GM21381 (cell line): ENCODE data around the gene PTPRZ1.

ENCODE experiments used
- ATAC-seq: cut with Tn5 transposase; IDR thresholded peaks from one replicate; pipeline ENCODE4 v1.9.1; 2021; ENCODE audit warnings: mild to moderate bottlenecking, moderate library complexity; ENCODE audit not compliant: unreplicated experiment

The PTPRZ1 gene

GRCh38 chr7:122040147-122040546 lies 167.2 kb downstream of the PTPRZ1 start:
- no peak for ATAC-seq

- no peak for ATAC-seq
Observed at GRCh38 chr7:122046402-122046801, 173.4 kb downstream of the PTPRZ1 start.

DNA sequence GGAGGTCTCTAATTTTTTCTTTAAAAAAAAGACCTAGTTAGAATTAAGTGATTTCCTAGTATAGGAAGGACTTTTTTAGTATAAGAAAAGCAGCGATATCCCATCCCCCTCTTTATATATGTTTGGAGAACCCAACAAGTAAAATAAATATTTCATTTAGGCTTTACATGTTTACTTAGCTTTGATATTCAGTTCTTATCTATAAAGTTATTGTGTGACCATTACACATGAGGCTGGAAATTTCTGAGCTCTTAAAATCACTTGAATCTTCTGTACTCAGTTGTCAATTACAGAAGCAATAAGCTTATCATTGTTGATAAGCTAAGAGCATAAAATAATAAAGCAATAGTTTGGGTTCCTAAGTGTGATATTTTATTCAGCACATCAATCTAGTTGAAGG lies 181.4 kb downstream of the PTPRZ1 start:
- ATAC-seq: no peak

DNA sequence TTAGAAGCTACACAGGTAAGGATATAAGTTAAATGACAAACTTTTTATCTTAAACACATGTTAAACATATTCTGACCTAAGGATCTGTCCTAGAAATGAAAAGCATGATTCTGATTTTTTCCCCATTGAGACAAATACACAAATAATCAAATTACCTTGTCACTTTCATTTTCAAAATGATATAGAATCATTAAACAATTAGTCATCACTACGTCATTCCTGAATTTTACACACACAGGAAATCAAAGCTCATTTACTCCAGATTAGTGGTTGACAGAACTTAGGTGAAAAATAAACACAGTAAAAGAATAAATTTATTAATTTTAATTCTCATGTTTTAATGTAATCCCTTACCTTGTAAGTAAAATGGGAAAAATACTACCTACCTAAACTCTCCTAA lies 182.1 kb downstream of the PTPRZ1 start:
- no peak for ATAC-seq

DNA sequence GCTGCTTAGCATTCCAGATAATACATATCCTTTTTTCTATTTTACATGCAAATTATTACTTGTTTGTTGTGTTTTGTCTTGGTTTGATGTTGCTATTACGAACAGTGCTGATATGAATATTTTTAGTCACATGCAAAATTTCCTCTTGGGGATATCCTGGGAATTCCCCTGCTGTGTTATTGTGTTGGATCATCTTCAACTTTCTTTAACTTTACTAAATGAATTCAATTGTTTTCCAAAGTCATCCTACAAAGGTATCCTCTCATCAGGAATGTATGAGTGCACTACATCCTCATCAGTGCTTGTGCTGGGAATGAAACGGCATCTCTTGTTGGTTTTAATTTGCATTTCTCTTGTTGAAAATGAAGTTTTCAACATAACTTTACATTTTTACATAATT lies 184.0 kb downstream of the PTPRZ1 start:
- ATAC-seq: no peak

DNA sequence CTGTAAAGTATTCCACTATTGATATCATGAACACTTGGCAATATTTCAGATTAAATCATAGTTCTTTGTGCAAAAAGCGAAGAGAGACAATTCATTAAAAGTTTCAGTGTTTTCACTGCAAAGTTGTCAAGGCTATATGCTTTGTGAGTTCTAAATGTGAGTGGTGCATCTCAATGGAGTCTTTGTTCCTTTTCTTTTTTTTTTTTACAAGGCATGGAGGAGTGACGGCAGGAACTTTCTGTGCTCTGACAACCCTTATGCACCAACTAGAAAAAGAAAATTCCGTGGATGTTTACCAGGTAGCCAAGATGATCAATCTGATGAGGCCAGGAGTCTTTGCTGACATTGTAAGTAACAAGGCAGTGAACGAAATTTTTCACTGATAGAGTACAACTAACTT lies 186.6 kb downstream of the PTPRZ1 start:
- ATAC-seq: no peak

DNA sequence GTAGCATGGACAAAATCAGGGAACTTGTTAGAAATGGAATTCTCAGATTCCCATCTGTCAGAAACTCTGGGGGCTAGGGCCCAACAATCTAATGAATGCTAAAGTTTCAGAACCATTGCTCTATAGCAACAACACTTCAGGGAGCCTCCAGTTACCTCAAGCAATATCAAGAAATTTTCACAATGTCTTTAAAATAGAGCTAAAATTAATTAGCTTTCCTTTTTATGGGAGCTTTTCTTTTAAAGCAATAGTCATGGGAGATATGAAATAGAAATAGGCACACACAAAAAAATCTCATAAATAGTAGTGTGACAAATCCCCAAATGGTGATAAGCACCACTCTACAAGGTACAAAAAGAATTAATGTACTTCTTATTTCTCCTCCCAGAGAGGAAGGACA lies 190.2 kb downstream of the PTPRZ1 start:
- no peak for ATAC-seq

GRCh38 chr7:122064971-122065370 lies 192.0 kb downstream of the PTPRZ1 start:
- no peak for ATAC-seq

DNA sequence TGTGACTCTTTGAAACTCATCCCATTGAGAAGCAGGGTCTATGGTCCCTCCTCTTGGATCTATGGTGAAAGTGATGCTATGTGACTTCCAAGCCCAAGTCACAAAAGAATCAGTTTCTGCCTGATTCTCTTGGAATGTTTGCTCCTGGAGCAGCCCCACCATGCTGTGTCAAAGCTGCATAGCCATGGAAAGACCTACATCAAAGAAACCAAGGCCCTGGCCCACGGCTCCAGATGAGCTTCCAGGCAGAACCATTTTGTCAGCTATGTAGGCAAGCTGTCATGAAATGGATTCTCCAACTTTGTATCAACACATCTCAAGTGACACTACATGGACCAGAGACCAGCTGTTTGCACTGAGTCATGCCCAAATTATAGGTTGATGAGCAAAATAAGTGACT lies 194.1 kb downstream of the PTPRZ1 start:
- ATAC-seq: no peak

- ATAC-seq: no peak
Observed at GRCh38 chr7:122068046-122068445, 195.1 kb downstream of the PTPRZ1 start.

DNA sequence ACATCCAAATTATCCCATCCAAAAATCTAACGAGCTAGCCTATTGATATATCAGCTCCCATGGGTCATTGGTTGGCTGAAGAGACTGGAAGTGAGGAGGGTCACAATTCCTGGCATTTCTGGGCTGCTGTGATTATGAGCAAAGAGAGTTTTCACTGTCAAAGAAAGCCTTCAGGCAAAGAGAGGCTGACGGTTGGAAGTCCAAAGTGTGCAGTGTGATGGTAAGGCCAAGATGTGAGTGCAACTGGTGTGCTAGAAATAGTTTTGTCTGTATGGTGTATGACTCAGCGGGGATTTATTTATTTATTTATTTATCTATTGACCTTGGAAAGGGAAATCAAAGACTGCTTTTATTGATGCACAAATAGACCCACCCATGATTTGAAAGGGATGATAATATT lies 196.0 kb downstream of the PTPRZ1 start:
- ATAC-seq: no peak

GRCh38 chr7:122070062-122070461 lies 197.1 kb downstream of the PTPRZ1 start:
- ATAC-seq: no peak

DNA sequence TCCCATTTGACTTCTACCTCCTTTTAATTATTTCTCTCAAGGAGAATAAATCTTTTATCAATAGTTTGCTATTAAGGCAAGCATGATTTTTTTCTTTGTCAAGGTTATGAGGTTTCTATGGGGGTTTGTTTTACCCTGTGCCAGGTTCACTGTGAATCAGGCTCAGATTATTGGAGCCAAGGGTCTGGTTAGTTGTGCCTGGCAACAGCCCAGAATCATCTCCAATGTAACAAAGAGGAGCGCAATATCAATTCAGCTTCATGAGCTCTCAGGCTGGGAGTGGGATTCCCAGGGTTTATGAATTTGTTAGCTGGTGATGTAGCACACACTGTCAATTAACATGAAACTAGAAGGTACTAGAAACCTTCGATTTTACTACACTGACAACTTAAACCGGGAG lies 197.9 kb downstream of the PTPRZ1 start:
- no peak for ATAC-seq

DNA sequence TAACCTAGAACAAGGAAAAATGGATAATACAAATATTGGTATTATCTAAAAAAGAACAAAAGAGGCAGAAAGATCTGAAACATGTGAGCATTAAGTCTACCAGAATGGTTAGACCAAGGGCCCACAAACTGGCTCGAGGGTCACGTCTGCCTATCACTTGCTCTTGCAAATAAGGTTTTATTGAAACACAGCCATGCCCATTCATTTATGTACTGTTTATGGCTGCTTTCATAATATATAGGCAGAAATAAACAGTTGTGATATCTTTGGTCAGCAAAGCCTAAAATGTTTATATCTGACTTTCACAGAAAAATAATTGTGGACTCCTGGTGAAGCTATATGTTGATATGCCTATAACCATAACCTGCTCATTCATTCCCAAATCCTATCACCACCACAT lies 199.3 kb downstream of the PTPRZ1 start:
- no peak for ATAC-seq

- no peak for ATAC-seq
Observed at GRCh38 chr7:122072924-122073599, 200.1 kb downstream of the PTPRZ1 start.

GRCh38 chr7:122073635-122074034 lies 200.7 kb downstream of the PTPRZ1 start:
- no peak for ATAC-seq

DNA sequence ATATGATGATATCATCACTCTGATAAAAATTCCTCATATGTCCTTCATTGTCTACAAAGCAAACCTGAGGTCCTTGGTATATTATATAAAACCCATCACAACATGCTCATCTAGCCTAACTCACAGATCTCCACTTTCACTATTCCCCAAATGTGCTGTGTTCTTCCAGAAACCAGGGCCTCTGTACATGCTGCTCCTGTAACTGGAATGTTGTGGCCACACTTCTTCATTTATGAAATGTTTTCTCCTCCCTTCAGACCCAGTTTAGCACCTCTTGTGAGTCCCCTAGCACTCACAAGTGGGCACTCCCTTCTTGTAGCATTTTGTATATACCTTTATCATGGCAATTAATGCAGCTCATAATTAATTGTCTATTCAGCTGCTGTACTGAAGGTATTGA lies 209.2 kb downstream of the PTPRZ1 start:
- no peak for ATAC-seq

- ATAC-seq: no peak
Observed at GRCh38 chr7:122082670-122083069, 209.7 kb downstream of the PTPRZ1 start.

- ATAC-seq: peak; percentile 97
Observed at GRCh38 chr7:122092964-122093797, 220.2 kb downstream of the PTPRZ1 start.

- no peak for ATAC-seq
Observed at GRCh38 chr7:122094549-122094948, 221.6 kb downstream of the PTPRZ1 start.

DNA sequence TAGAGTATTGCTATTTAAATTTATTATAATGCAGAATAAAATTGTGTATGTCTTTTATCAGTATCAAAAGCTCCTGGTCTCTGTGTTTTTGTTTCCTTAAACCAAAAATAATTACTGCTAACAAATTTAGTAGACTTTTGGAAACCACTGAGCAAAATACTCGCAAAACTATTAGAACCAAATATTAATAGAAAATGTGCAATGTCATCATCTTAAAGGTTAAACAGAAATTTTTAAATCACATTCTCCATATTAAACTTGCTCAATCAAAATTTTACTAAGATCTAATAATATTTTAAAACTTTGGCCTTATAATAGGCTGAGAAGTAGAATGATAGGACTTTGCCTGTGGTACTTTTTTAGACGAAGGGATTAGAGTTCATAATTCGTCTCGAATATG lies 222.7 kb downstream of the PTPRZ1 start:
- ATAC-seq: no peak

GRCh38 chr7:122100021-122100420 lies 227.1 kb downstream of the PTPRZ1 start:
- ATAC-seq: no peak
